Fibroblast of peridontal ligament (primary cell): ENCODE data around the gene SGK2.
"Not testable (repeated sequence)": the region's sequence is repeated elsewhere in the genome, so short reads cannot be mapped to it uniquely, and the experiment has no call there.

Source experiments
- DNase-seq: peaks from one replicate; pipeline ENCODE4 v3.0.0-alpha.2; 2010; ENCODE audit errors: extremely low read depth

SGK2 gene

GRCh38 chr20:43601960-43602359, 43.1 kb downstream of the SGK2 start:
- DNase-seq, result not testable (repeated sequence)

- DNase-seq, result no peak
Observed at GRCh38 chr20:43603124-43603523, 44.3 kb downstream of the SGK2 start.

GRCh38 chr20:43605715-43606114, 46.9 kb downstream of the SGK2 start:
- DNase-seq, result no peak

DNA sequence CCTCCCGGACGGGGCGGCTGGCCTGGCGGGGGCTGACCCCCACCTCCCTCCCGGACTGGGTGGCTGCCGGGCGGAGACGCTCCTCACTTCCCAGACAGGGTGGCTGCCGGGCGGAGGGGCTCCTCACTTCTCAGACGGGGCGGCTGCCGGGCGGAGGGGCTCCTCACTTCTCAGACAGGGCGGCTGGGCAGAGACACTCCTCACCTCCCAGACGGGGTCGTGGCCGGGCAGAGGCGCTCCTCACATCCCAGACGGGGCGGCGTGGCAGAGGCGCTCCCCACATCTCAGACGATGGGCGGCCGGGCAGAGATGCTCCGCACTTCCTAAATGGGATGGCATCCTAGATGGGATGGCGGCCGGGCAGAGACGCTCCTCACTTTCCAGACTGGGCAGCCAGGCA, 48.5 kb downstream of the SGK2 start:
- DNase-seq, result not testable (repeated sequence)

DNA sequence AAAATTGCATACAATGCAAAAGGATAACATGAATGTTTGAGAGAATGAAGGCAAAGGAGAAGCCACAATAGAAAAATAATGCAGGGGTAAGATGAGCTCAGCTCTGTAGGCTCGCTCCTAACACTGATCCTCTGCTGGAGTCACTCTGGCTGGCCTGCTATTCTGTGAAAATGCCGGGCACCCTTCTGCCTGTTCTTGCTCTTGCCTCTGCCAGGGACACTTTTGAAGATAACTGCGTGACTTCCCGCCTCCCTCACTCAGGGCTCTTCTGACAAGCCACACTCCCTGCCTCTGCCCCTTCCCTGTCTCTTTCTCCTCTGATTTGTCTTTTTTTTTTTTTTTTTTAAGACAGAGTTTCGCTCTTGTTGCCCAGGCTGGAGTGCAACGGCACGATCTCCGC, 72.8 kb downstream of the SGK2 start:
- no peak for DNase-seq
